HG03060 (cell line): ENCODE measurements around the gene CTXND2.
"Not testable (repeated sequence)": the region's sequence is repeated elsewhere in the genome, so short reads cannot be mapped to it uniquely, and the experiment has no call there.

ENCODE experiments used
- ATAC-seq: cut with Tn5 transposase; IDR thresholded peaks from one replicate; pipeline ENCODE4 v1.9.1; 2021; ENCODE audit warnings: low read depth, moderate number of reproducible peaks; ENCODE audit not compliant: unreplicated experiment

The CTXND2 gene

GRCh38 chr1:150888727-150889126 is 1.8 kb downstream of the CTXND2 start:
- no peak for ATAC-seq

- ATAC-seq = no peak
Measured at GRCh38 chr1:150890033-150890416, 3.1 kb downstream of the CTXND2 start.

GRCh38 chr1:150893336-150893913 is 6.5 kb downstream of the CTXND2 start:
- ATAC-seq = no peak

DNA sequence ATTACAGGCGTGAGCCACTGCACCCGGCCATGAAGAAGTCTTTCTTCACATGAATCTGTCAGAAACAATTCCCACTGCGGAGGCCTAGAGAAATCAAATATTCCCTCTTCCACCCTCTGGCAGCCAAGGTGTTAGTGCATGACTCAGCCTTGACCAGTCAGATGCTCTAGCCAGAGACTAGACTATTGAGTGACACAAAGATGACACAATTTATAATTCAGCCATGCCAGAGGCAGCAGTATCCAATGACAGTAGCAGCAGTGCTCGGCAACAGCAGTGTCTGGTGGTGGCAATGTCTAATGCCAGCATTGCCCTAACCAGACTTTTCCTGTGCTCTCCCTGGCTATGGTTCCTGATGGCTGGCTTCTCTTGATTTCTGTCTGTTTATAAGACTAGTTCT is 8.7 kb downstream of the CTXND2 start:
- ATAC-seq = no peak

DNA sequence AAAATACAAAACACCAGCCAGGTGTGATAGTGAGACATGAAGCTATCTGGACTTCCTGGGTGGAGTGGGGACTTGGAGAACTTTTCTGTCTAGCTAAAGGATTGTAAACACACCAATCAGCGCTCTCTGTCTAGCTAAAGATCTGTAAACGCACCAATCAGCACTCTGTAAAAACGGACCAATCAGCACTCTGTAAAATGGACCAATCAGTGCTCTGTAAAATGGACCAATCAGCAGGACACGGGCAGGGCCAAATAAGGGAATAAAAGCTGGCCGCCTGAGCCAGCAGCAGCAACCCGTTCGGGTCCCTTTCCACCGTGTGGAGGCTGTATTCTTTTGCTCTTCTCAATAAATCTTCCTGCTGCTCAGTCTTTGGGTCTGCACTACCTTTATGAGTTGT is 12.9 kb downstream of the CTXND2 start:
- ATAC-seq = not testable (repeated sequence)

- no peak for ATAC-seq
Measured at GRCh38 chr1:150902346-150902745, 15.4 kb downstream of the CTXND2 start.

DNA sequence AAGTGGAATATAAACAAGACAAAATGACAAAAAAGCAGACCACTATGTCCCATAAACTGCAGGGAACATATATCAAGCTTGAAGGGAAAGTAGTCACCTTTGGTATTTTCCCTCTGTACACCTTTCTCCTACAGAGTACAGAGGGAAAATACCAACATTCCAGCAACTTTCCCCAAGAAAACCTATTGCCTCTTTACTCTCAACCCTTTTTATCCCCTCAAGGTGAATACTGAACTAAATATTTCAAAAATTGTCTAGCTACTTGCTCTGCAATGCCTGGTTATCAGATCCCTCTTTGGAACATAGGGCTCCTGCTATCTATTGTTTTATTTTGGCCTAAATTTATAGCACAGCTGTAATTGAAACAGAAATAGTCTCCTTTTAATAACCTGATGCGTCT is 15.8 kb downstream of the CTXND2 start:
- ATAC-seq = no peak

- no peak for ATAC-seq
Measured at GRCh38 chr1:150905301-150905700, 18.4 kb downstream of the CTXND2 start.

DNA sequence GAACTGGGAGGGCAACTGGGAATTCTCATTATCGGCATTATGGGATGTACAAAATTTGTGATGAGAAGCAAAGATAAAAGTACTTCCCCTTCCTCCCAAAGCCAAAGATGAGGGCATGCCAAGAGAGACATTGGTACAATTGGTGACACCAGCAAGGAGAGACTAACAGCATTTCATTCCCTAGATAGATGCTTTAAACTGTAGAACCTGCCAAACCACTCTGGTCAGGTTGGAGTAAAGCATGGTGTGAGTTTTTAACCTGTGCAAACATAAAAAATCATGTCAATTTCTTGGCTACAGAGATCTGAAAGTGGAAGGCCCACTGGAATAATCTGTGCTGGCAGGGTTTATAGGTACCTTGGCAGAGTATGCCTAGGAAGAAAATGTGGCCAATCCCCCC is 19.4 kb downstream of the CTXND2 start:
- ATAC-seq = no peak

GRCh38 chr1:150906813-150907212 is 19.9 kb downstream of the CTXND2 start:
- ATAC-seq = no peak

DNA sequence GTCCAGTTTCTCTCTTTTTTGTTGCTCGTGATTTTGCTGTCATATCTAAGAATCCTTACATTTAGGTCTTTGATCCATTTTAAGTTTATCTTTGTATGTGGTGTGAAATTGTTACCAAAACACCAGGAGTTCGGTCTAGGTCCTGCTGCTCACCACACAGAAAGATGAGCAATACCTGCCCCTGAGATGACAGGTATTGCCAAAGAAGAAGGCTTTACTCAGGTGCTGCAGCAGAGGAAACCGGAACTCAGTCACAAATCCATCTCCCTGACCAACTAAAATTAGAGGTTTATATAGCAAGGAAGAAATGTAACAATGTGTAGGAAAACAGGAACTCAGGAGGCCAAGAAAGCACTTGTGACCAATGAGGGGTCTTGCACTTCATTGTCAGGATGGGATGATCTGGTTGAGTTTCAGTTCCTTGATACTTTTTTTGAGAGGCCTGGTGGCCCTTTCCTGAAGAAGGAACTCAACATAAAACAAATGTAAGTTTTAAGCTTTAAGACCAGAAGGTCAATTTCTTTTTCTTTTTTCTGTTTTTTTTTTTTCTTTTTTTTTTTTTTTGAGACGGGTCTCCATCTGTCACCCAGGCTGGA is 22.7 kb downstream of the CTXND2 start:
- no peak for ATAC-seq

DNA sequence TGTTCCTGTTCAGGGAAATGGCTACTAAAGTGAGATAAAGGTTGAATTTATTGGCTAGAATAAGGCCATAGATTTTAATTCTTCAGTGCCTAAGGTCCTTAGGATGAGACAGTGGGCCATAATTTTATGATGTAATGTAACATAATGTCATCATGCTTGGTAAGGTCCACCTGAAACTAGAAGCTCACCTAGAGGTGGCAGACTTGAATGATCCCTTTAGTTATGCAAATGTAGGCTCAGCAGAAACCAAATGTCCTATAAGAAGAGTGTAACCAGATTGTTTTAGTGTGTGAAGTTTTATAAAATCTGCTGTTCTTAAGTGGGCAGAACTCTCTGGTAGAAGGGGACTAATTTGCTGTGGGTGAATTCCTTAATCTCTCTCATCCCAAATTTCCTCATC is 25.7 kb downstream of the CTXND2 start:
- ATAC-seq = no peak

DNA sequence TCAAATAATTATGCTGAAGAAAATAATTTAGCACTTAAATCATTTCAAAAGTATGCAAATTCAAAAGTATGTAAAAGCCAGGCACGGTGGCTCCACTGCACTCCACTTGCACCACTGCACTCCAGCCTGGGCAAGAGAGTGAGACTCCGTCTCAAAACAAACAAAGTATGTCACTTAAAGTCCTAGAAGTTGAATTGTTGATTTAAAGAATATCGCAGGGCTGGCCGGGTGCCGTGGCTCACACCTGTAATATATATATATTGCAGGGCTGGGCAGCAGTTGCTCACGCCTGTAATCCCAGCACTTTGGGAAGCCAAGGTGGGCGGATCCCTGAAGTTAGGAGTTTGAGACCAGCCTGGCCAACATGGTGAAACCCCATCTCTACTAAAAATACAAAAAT is 30.5 kb downstream of the CTXND2 start:
- no peak for ATAC-seq

GRCh38 chr1:150922519-150922975 is 35.6 kb downstream of the CTXND2 start:
- ATAC-seq = peak; percentile 72

GRCh38 chr1:150925080-150925479 is 38.1 kb downstream of the CTXND2 start:
- no peak for ATAC-seq

- peak; percentile 74 for ATAC-seq
Measured at GRCh38 chr1:150926097-150926741, 39.3 kb downstream of the CTXND2 start, which contains the start of gene SETDB1. TSS of gene SETDB1 (plus strand) at chr1:150926363. CDS start at chr1:150927715, 1,352 bp downstream.

GRCh38 chr1:150927624-150928023 is 40.7 kb downstream of the CTXND2 start:
- ATAC-seq = no peak

DNA sequence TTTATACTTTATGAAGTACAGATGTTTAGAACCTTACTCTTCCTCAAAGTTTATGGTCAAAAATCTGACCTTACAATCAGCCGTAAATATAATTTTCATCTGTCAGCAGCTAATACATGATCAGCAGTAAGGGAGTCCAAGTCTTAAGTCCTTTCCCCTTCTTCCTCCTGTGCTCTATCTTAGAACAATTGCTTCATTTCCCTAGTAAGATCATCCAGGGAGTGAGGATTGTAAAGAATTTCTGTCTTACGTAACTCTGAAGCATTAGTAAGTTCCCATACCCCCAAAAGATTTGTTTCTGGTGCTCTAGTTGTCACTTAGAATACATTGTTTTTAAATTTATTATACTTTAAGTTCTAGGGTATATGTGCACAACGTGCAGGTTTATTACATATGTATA is 41.4 kb downstream of the CTXND2 start:
- ATAC-seq = no peak

DNA sequence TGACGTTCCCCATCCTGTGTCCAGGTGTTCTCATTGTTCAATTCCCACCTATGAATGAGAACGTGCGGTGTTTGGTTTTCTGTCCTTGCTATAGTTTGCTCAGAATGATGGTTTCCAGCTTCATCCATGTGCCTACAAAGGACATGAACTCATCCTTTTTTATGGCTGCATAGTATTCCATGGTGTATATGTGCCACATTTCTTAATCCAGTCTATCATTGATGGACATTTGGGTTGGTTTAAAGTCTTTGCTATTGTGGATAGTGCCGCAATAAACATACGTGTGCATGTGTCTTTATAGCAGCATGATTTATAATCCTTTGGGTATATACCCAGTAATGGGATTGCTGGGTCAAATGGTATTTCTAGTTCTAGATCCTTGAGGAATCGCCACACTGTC is 41.8 kb downstream of the CTXND2 start:
- ATAC-seq = not testable (repeated sequence)

- no peak for ATAC-seq
Measured at GRCh38 chr1:150931773-150932172, 44.8 kb downstream of the CTXND2 start.

- no peak for ATAC-seq
Measured at GRCh38 chr1:150944856-150945255, 57.9 kb downstream of the CTXND2 start.

DNA sequence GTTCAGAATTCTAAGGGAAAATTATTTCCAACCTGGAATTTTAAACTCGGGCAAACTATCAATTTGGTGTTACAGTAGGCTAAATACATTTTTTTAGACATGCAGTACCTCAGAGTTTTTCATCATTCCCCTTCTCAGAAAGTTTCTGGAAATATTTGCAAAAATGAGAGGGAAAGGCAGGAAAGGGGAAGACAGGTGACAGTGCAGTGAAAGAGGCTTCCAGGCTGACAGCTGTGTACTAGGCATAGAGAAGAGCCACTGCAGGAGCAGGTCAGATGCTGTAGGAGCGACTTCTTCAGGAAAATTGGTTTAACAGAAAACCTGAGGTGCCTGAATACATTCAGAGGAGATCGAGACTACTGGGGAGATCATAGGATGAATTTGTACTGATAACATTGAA is 67.8 kb downstream of the CTXND2 start:
- ATAC-seq = no peak
